Common myeloid progenitor, CD34-positive (primary cell): Measurements from ENCODE around the gene CYP27B1.

ENCODE experiments used
- CTCF ChIA-PET: fragments of 350-600 bp; sonication (Branson Sonifier 250); formaldehyde crosslinking; loops from one replicate; lab custom pipeline; 2021; ENCODE audit warnings: antibody characterized with exemption; lab: Charles Lee
- POLR2A ChIA-PET: fragments of 350-600 bp; sonication (Branson Sonifier 250); formaldehyde crosslinking; loops from one replicate; lab custom pipeline; 2021; ENCODE audit warnings: antibody characterized with exemption; lab: Charles Lee
- DNase-seq, 3 donors: peaks; one replicate each; pipeline versions ENCODE4 v3.0.0 to v3.0.0-alpha.2; 2013
- H3K27ac ChIP-seq, 2 experiments: 1 replicate in 1 of 2; 2 replicates in 1 of 2; pipeline ENCODE4 v1.7.0; 2013; ENCODE audit warnings: inconsistent platforms in 2 of 2, low read length in 2 of 2, mild to moderate bottlenecking in 2 of 2, low read depth in 1 of 2, moderate library complexity in 1 of 2; ENCODE audit not compliant: severe bottlenecking in 2 of 2, insufficient read depth in 1 of 2, poor library complexity in 1 of 2
- H3K27me3 ChIP-seq, 5 experiments: replicated peaks in 2 of 5; 1 replicate in 3 of 5; 2 replicates in 2 of 5; pipeline versions ENCODE4 v1.6.1 to v1.7.0; 2013; ENCODE audit warnings: low read length in 4 of 5, mild to moderate bottlenecking in 2 of 5, moderate library complexity in 2 of 5, inconsistent platforms in 1 of 5; ENCODE audit not compliant: insufficient read depth in 5 of 5, control insufficient read depth in 4 of 5
- H3K36me3 ChIP-seq, 4 experiments: 1 replicate in 2 of 4; 2 replicates in 2 of 4; pipeline versions ENCODE4 v1.6.1 to v1.7.0; 2013; ENCODE audit warnings: low read length in 3 of 4, control low read depth in 1 of 4, mild to moderate bottlenecking in 1 of 4; ENCODE audit not compliant: control insufficient read depth in 4 of 4, insufficient read depth in 4 of 4
- H3K4me1 ChIP-seq, 4 experiments: 1 replicate in 3 of 4; 2 replicates in 1 of 4; pipeline versions ENCODE4 v1.6.1 to v1.7.1; 2013; ENCODE audit warnings: low read length in 3 of 4, mild to moderate bottlenecking in 3 of 4, control low read depth in 1 of 4, inconsistent platforms in 1 of 4, moderate library complexity in 1 of 4; ENCODE audit not compliant: control insufficient read depth in 4 of 4, insufficient read depth in 4 of 4; ENCODE audit errors: control extremely low read depth in 1 of 4
- H3K4me3 ChIP-seq, 7 experiments: 1 replicate in 4 of 7; 2 replicates in 3 of 7; pipeline versions ENCODE4 v1.5.1 to v1.7.0; 2013; ENCODE audit warnings: mild to moderate bottlenecking in 7 of 7, low read length in 6 of 7, moderate library complexity in 6 of 7, inconsistent platforms in 2 of 7, low read depth in 2 of 7, control low read depth in 1 of 7; ENCODE audit not compliant: insufficient read depth in 4 of 7, control insufficient read depth in 1 of 7; ENCODE audit errors: extremely low read depth in 1 of 7
- H3K9me3 ChIP-seq, 5 experiments: 1 replicate in 4 of 5; 2 replicates in 1 of 5; pipeline versions ENCODE4 v1.6.1 to v1.7.1; 2013; ENCODE audit warnings: low read length in 4 of 5, mild to moderate bottlenecking in 2 of 5, inconsistent platforms in 1 of 5, low read depth in 1 of 5, moderate library complexity in 1 of 5; ENCODE audit not compliant: control insufficient read depth in 4 of 5, insufficient read depth in 2 of 5; ENCODE audit errors: control extremely low read depth in 1 of 5
- WGBS: methylation state at CpG from one replicate; pipeline ENCODE4 v1.1.5; 2013; ENCODE audit not compliant: insufficient coverage; 5-methylcytosine and 5-hydroxymethylcytosine counted together

The CYP27B1 gene

GRCh38 chr12:57754411-57755193 lies 12.3 kb downstream of the CYP27B1 start, which contains the start of gene MARCHF9:
Gene MARCHF9, plus strand, starts transcription at chr12:57755103. Its CDS starts 426 bp downstream, at chr12:57755529.
- CTCF ChIA-PET = interaction anchor here (1.2 to 3.0 kb wide), 2 partner anchors 10 to 12 kb away, joined by 3 to 43 read pairs; partner anchors contain the start of genes CYP27B1 and TSPAN31
- peaks cover 18 to 53% (median 48%) of the 10 kb centered on the region in 4 experiments for H3K4me1 ChIP-seq
- 0% methylated on average over 16 of the region's 41 CpGs for WGBS

GRCh38 chr12:57753756-57754337 lies 13.0 kb downstream of the CYP27B1 start:
- Histone ChIP-seq H3K27ac (peak overlapping the region in 1 of 2 experiments; percentile 81), H3K9me3 (no peaks in the 10 kb centered on the region), H3K36me3 (peaks cover 2 to 29% (median 23%) of the 10 kb centered on the region in 4 experiments), H3K27me3 (peaks cover 0 to 4% (median 0%) of the 10 kb centered on the region in 5 experiments), H3K4me3 (peak overlapping the region in 4 of 7 experiments; percentile 63 to 84 (median 82)), H3K4me1 (peaks cover 18 to 53% (median 48%) of the 10 kb centered on the region in 4 experiments)
- WGBS = 82% methylated on average over 1 of the region's 1 CpG
- DNase-seq = no peak
- ChIA-PET POLR2A (interaction anchor here (1.9 kb wide), 1 partner anchor 18 kb away, joined by 6 read pairs; the partner anchor contains the start of genes EEF1AKMT3 and METTL1), CTCF (interaction anchor here (1.2 kb wide), 1 partner anchor 9 kb away, joined by 3 read pairs; the partner anchor contains the start of gene TSPAN31)

More at GRCh38 chr12:57754411-57755193, 12.3 kb downstream of the CYP27B1 start, which contains the start of gene MARCHF9:
- DNase-seq = peak; percentile 61 to 77 (median 70)
- Histone ChIP-seq H3K36me3 (peaks cover 2 to 26% (median 17%) of the 10 kb centered on the region in 4 experiments), H3K9me3 (no peaks in the 10 kb centered on the region), H3K27ac (peak within 1 kb of the TSS in 1 of 2 experiments; percentile 49), H3K27me3 (peaks cover 0 to 4% (median 0%) of the 10 kb centered on the region in 5 experiments), H3K4me3 (peak within 1 kb of the TSS; percentile 59 to 84 (median 74))
- POLR2A ChIA-PET = interaction anchor here (1.9 kb wide), 1 partner anchor 18 kb away, joined by 6 read pairs; the partner anchor contains the start of genes EEF1AKMT3 and METTL1

- Histone ChIP-seq H3K4me3 (peak overlapping the region in 5 of 7 experiments; percentile 26 to 73 (median 35)), H3K27ac (peak overlapping the region; percentile 52 to 81), H3K36me3 (peaks cover 2 to 33% (median 21%) of the 10 kb centered on the region in 4 experiments), H3K4me1 (peaks cover 18 to 53% (median 48%) of the 10 kb centered on the region in 4 experiments), H3K27me3 (peaks cover 0 to 4% (median 0%) of the 10 kb centered on the region in 5 experiments), H3K9me3 (no peaks in the 10 kb centered on the region)
- no peak for DNase-seq
- no CpG with 5 or more reads among the region's 5 CpGs for WGBS
- ChIA-PET CTCF (interaction anchor here (0.9 kb wide), 1 partner anchor 15 kb away, joined by 3 read pairs; no protein-coding TSS in a partner anchor), POLR2A (interaction anchor here (1.2 kb wide), 1 partner anchor 11 kb away, joined by 5 read pairs; no protein-coding TSS in a partner anchor)
Measured at GRCh38 chr12:57752668-57753000, 14.2 kb downstream of the CYP27B1 start.

- H3K27me3 ChIP-seq = peaks cover 0 to 4% (median 0%) of the 10 kb centered on the region in 5 experiments
- H3K4me1 ChIP-seq = peaks cover 18 to 52% (median 48%) of the 10 kb centered on the region in 4 experiments
- peak within 1 kb of the TSS; percentile 46 to 92 (median 83) for H3K4me3 ChIP-seq
- POLR2A ChIA-PET = interaction anchor here (0.6 to 1.2 kb wide), 4 partner anchors 10 to 154 kb away, joined by 3 to 6 read pairs (median 4); partner anchors contain the start of genes EEF1AKMT3 and METTL1
- peaks cover 2 to 37% (median 26%) of the 10 kb centered on the region in 4 experiments for H3K36me3 ChIP-seq
- H3K9me3 ChIP-seq = no peaks in the 10 kb centered on the region
- CTCF ChIA-PET = interaction anchor here (0.8 to 0.9 kb wide), 2 partner anchors 16 to 131 kb away, joined by 3 read pairs; no protein-coding TSS in a partner anchor
- peak; percentile 100 for DNase-seq
- WGBS = 0% methylated on average over 42 of the region's 58 CpGs
- H3K27ac ChIP-seq = peak within 1 kb of the TSS; percentile 72 to 92
Measured at GRCh38 chr12:57751788-57752667, 14.8 kb downstream of the CYP27B1 start, which contains the start of gene CDK4. Gene CDK4, minus strand, starts transcription at chr12:57752310. Its CDS starts 593 bp downstream, at chr12:57751717.

GRCh38 chr12:57751432-57751787 lies 15.5 kb downstream of the CYP27B1 start:
- Histone ChIP-seq H3K27ac (peak overlapping the region; percentile 72 to 92), H3K9me3 (no peaks in the 10 kb centered on the region), H3K36me3 (peaks cover 2 to 44% (median 31%) of the 10 kb centered on the region in 4 experiments), H3K4me3 (peak overlapping the region; percentile 46 to 92 (median 83)), H3K27me3 (peaks cover 0 to 4% (median 0%) of the 10 kb centered on the region in 5 experiments), H3K4me1 (peaks cover 16 to 47% (median 42%) of the 10 kb centered on the region in 4 experiments)
- 15% methylated on average over 8 of the region's 8 CpGs for WGBS
- DNase-seq = no peak
- CTCF ChIA-PET = interaction anchor here (0.8 to 1.3 kb wide), 2 partner anchors 12 to 131 kb away, joined by 3 read pairs; no protein-coding TSS in a partner anchor
- POLR2A ChIA-PET = interaction anchor here (1.2 kb wide), 1 partner anchor 10 kb away, joined by 5 read pairs; no protein-coding TSS in a partner anchor
